Activated CD4-positive, alpha-beta memory T cell treated with anti-CD3 and anti-CD28 coated beads for 36 hours (primary cell): ENCODE data around the gene CYP24A1. TPM values are rescaled to one million over a fixed set of nuclear protein-coding genes. Genes with fewer than 3 reads are reported as not detected.

ENCODE experiments used
- CTCF ChIA-PET: fragments of 350-600 bp; sonication (Branson Sonifier 250); formaldehyde crosslinking; loops from one replicate; lab custom pipeline; 2021; ENCODE audit warnings: antibody characterized with exemption, inconsistent platforms; lab: Charles Lee
- POLR2A ChIA-PET: fragments of 350-600 bp; sonication (Branson Sonifier 250); formaldehyde crosslinking; loops from one replicate; lab custom pipeline; 2021; ENCODE audit warnings: antibody characterized with exemption; lab: Charles Lee
- DNase-seq: peaks from one replicate; pipeline ENCODE4 v3.0.0-alpha.2; 2020
- H3K27ac Mint-ChIP-seq: one replicate; pipeline ENCODE4 v1.8.0; 2021; ENCODE audit warnings: mixed read lengths
- H3K27me3 Mint-ChIP-seq: one replicate; pipeline ENCODE4 v1.8.0; 2021; ENCODE audit warnings: mixed read lengths
- H3K36me3 Mint-ChIP-seq: one replicate; pipeline ENCODE4 v1.8.0; 2021; ENCODE audit warnings: mixed read lengths
- H3K4me1 Mint-ChIP-seq: one replicate; pipeline ENCODE4 v1.8.0; 2021; ENCODE audit warnings: low read depth, mixed read lengths
- H3K4me3 Mint-ChIP-seq: one replicate; pipeline ENCODE4 v1.8.0; 2021; ENCODE audit warnings: mild to moderate bottlenecking, mixed read lengths
- H3K9me3 Mint-ChIP-seq: one replicate; pipeline ENCODE4 v1.8.0; 2021; ENCODE audit warnings: mixed read lengths
- intact Hi-C: fragments of 100-400 bp; cut with micrococcal nuclease; formaldehyde crosslinking; loops from one replicate; pipeline ENCODE4 v1.15.1; 2023
- total RNA-seq, 2 experiments: library from RNA; stranded (reverse); gene quantifications; one replicate each; pipeline ENCODE4 v1.2.3, GENCODE V29; 2021

Gene CYP24A1
- total RNA-seq, 2 experiments from 2014 or later, result 0.57 to 0.92 TPM

GRCh38 chr20:54201268-54201846, 27.6 kb upstream of the CYP24A1 start:
- intact Hi-C loops, result loop anchor here (10.0 kb wide), 1 partner anchor 607 kb away; the partner anchor contains the start of gene ZNF217
- Mint-ChIP-seq H3K4me1 (peaks cover 15% of the 10 kb centered on the region), H3K27ac (no peak overlapping the region), H3K36me3 (no peaks in the 10 kb centered on the region), H3K4me3 (no peak overlapping the region), H3K27me3 (peaks cover 2% of the 10 kb centered on the region), H3K9me3 (no peaks in the 10 kb centered on the region)
- CTCF ChIA-PET, result interaction anchor here (1.7 to 7.5 kb wide), 2 partner anchors 73 to 101 kb away, joined by 4 to 233 read pairs; no protein-coding TSS in a partner anchor
- DNase-seq, result no peak
- POLR2A ChIA-PET, result no interaction called here

- Mint-ChIP-seq H3K4me1 (peaks cover 8% of the 10 kb centered on the region), H3K4me3 (no peak overlapping the region), H3K27ac (no peak overlapping the region), H3K9me3 (no peaks in the 10 kb centered on the region), H3K27me3 (peaks cover 2% of the 10 kb centered on the region), H3K36me3 (no peaks in the 10 kb centered on the region)
- ChIA-PET CTCF (interaction anchor here (0.7 to 7.5 kb wide), 10 partner anchors 11 to 1888 kb away, joined by 3 to 233 read pairs (median 6); no protein-coding TSS in a partner anchor), POLR2A (no interaction called here)
- DNase-seq, result no peak
- intact Hi-C loops, result loop anchor here (10.0 kb wide), 1 partner anchor 606 kb away; the partner anchor contains the start of gene ZNF217
Observed at GRCh38 chr20:54200487-54201267, 26.9 kb upstream of the CYP24A1 start.

- Mint-ChIP-seq H3K36me3 (no peaks in the 10 kb centered on the region), H3K9me3 (no peaks in the 10 kb centered on the region), H3K27me3 (peaks cover 2% of the 10 kb centered on the region), H3K4me3 (no peak overlapping the region), H3K4me1 (no peaks in the 10 kb centered on the region), H3K27ac (no peak overlapping the region)
- CTCF ChIA-PET, result interaction anchor here (0.7 to 7.5 kb wide), 15 partner anchors 8 to 1887 kb away, joined by 3 to 233 read pairs (median 5); partner anchors contain the start of gene PFDN4
- peak; percentile 79 for DNase-seq
- POLR2A ChIA-PET, result no interaction called here
- intact Hi-C loops, result loop anchor here (1.0 to 10.0 kb wide), 2 partner anchors 103 to 605 kb away; partner anchors contain the start of gene ZNF217
Observed at GRCh38 chr20:54199721-54200176, 26.0 kb upstream of the CYP24A1 start.

- intact Hi-C loops, result loop anchor here (1.0 kb wide), 1 partner anchor 103 kb away; no protein-coding TSS in a partner anchor
- Mint-ChIP-seq H3K27ac (no peak overlapping the region), H3K36me3 (no peaks in the 10 kb centered on the region), H3K9me3 (no peaks in the 10 kb centered on the region), H3K4me1 (no peaks in the 10 kb centered on the region), H3K4me3 (no peak overlapping the region), H3K27me3 (peaks cover 2% of the 10 kb centered on the region)
- DNase-seq, result no peak
- POLR2A ChIA-PET, result no interaction called here
- CTCF ChIA-PET, result interaction anchor here (1.0 to 7.5 kb wide), 11 partner anchors 9 to 1887 kb away, joined by 3 to 233 read pairs (median 5); partner anchors contain the start of gene PFDN4
Observed at GRCh38 chr20:54199283-54199682, 25.5 kb upstream of the CYP24A1 start.

GRCh38 chr20:54197621-54198604, 24.1 kb upstream of the CYP24A1 start:
- Mint-ChIP-seq H3K4me1 (no peaks in the 10 kb centered on the region), H3K4me3 (no peak overlapping the region), H3K27me3 (peaks cover 4% of the 10 kb centered on the region), H3K27ac (no peak overlapping the region), H3K36me3 (no peaks in the 10 kb centered on the region), H3K9me3 (no peaks in the 10 kb centered on the region)
- intact Hi-C loops, result no loop called here
- ChIA-PET POLR2A (no interaction called here), CTCF (interaction anchor here (0.6 to 7.5 kb wide), 8 partner anchors 9 to 257 kb away, joined by 3 to 233 read pairs (median 3); partner anchors contain the start of gene PFDN4)
- DNase-seq, result no peak

GRCh38 chr20:54195483-54196472, 22.0 kb upstream of the CYP24A1 start:
- intact Hi-C loops, result no loop called here
- CTCF ChIA-PET, result interaction anchor here (0.8 to 1.2 kb wide), 4 partner anchors 92 to 452 kb away, joined by 3 to 5 read pairs (median 3); no protein-coding TSS in a partner anchor
- peaks cover 16% of the 10 kb centered on the region for H3K27me3 Mint-ChIP-seq
- H3K27ac Mint-ChIP-seq, result no peak overlapping the region
- H3K36me3 Mint-ChIP-seq, result no peaks in the 10 kb centered on the region
- POLR2A ChIA-PET, result no interaction called here
- no peak for DNase-seq
- no peaks in the 10 kb centered on the region for H3K9me3 Mint-ChIP-seq
- H3K4me1 Mint-ChIP-seq, result no peaks in the 10 kb centered on the region
- H3K4me3 Mint-ChIP-seq, result no peak overlapping the region

GRCh38 chr20:54194724-54195438, 21.1 kb upstream of the CYP24A1 start:
- Mint-ChIP-seq H3K27ac (no peak overlapping the region), H3K36me3 (no peaks in the 10 kb centered on the region), H3K4me1 (no peaks in the 10 kb centered on the region), H3K27me3 (peaks cover 16% of the 10 kb centered on the region), H3K4me3 (no peak overlapping the region), H3K9me3 (no peaks in the 10 kb centered on the region)
- no peak for DNase-seq
- ChIA-PET POLR2A (no interaction called here), CTCF (interaction anchor here (0.8 to 1.2 kb wide), 4 partner anchors 91 to 453 kb away, joined by 3 to 5 read pairs (median 3); no protein-coding TSS in a partner anchor)
- intact Hi-C loops, result no loop called here

GRCh38 chr20:54193817-54194216, 20.0 kb upstream of the CYP24A1 start:
- Mint-ChIP-seq H3K27me3 (peaks cover 16% of the 10 kb centered on the region), H3K27ac (no peak overlapping the region), H3K9me3 (no peaks in the 10 kb centered on the region), H3K4me3 (no peak overlapping the region), H3K36me3 (no peaks in the 10 kb centered on the region), H3K4me1 (no peaks in the 10 kb centered on the region)
- no peak for DNase-seq
- POLR2A ChIA-PET, result no interaction called here
- intact Hi-C loops, result no loop called here
- CTCF ChIA-PET, result interaction anchor here (0.6 kb wide), 1 partner anchor 1992 kb away, joined by 3 read pairs; no protein-coding TSS in a partner anchor

GRCh38 chr20:54190217-54190616, 16.4 kb upstream of the CYP24A1 start:
- POLR2A ChIA-PET, result no interaction called here
- Mint-ChIP-seq H3K9me3 (no peaks in the 10 kb centered on the region), H3K4me3 (no peak overlapping the region), H3K36me3 (no peaks in the 10 kb centered on the region), H3K27ac (no peak overlapping the region), H3K27me3 (peaks cover 19% of the 10 kb centered on the region), H3K4me1 (no peaks in the 10 kb centered on the region)
- DNase-seq, result no peak
- CTCF ChIA-PET, result interaction anchor here (1.0 kb wide), 1 partner anchor 87 kb away, joined by 3 read pairs; no protein-coding TSS in a partner anchor
- intact Hi-C loops, result no loop called here

GRCh38 chr20:54189630-54190029, 15.8 kb upstream of the CYP24A1 start:
- no peak for DNase-seq
- POLR2A ChIA-PET, result no interaction called here
- CTCF ChIA-PET, result no interaction called here
- H3K4me1 Mint-ChIP-seq, result no peaks in the 10 kb centered on the region
- H3K9me3 Mint-ChIP-seq, result no peaks in the 10 kb centered on the region
- intact Hi-C loops, result no loop called here
- H3K36me3 Mint-ChIP-seq, result no peaks in the 10 kb centered on the region
- H3K4me3 Mint-ChIP-seq, result no peak overlapping the region
- peaks cover 25% of the 10 kb centered on the region for H3K27me3 Mint-ChIP-seq
- no peak overlapping the region for H3K27ac Mint-ChIP-seq
